Dedifferentiated amniotic fluid mesenchymal stem cell (primary cell): ENCODE data around the gene CNTN1.

Experiments
- DNase-seq: peaks from one replicate; pipeline ENCODE4 v3.0.0-alpha.2; 2016; ENCODE audit errors: extremely low spot score

CNTN1 gene

GRCh38 chr12:41106315-41106714 is 414.1 kb downstream of the CNTN1 start:
- no peak for DNase-seq

- no peak for DNase-seq
These were observed 415.8 kb downstream of the CNTN1 start for GRCh38 chr12:41108032-41108431.

- DNase-seq: no peak
These were observed 420.7 kb downstream of the CNTN1 start for GRCh38 chr12:41112903-41113302.

GRCh38 chr12:41120211-41120610 is 428.0 kb downstream of the CNTN1 start:
- DNase-seq: no peak

GRCh38 chr12:41121374-41121773 is 429.1 kb downstream of the CNTN1 start:
- DNase-seq: no peak
